ENCODE results near the gene TSPAN3. TPM values are rescaled to one million over a fixed set of nuclear protein-coding genes. Genes with fewer than 3 reads are reported as not detected.
A peak's percentile ranks its signal among the peaks of the same experiment; 100 is the strongest.

TSPAN3 gene
- total and polyA plus RNA-seq, 7 donors, result 146 to 330 (median 210) TPM

DNA sequence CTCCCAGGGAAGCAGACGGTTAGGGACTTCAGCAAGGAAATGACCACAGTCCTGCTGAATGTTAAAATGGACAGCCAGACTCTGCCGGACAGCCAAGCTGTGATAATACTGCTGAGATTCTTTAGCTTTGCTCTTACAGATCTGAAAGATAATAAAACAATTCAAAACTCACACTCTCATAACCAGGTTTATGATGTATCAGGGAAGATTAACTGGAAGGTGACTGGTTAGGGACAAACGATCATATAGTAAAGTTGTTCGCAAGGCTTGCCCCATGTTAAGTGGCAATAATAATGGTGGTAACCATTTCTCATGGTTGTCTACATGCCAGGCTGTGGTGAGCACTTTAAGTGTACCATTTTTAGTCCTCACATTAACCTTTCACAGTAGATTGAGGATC lies 44.3 kb upstream of the TSPAN3 start:
- H3K9me3 ChIP-seq, result no peaks in the 10 kb centered on the region
- no peak overlapping the region for H3K4me3 ChIP-seq
- H3K36me3 ChIP-seq (ENCODE audit: insufficient read depth in 1 of 2, low read depth in 1 of 2), result peaks cover 4 to 15% of the 10 kb centered on the region in 2 donors
- TF ChIP-seq, protein P1, sequence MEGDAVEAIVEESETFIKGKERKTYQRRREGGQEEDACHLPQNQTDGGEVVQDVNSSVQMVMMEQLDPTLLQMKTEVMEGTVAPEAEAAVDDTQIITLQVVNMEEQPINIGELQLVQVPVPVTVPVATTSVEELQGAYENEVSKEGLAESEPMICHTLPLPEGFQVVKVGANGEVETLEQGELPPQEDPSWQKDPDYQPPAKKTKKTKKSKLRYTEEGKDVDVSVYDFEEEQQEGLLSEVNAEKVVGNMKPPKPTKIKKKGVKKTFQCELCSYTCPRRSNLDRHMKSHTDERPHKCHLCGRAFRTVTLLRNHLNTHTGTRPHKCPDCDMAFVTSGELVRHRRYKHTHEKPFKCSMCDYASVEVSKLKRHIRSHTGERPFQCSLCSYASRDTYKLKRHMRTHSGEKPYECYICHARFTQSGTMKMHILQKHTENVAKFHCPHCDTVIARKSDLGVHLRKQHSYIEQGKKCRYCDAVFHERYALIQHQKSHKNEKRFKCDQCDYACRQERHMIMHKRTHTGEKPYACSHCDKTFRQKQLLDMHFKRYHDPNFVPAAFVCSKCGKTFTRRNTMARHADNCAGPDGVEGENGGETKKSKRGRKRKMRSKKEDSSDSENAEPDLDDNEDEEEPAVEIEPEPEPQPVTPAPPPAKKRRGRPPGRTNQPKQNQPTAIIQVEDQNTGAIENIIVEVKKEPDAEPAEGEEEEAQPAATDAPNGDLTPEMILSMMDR (IDR thresholded peaks at IDR 0.05), result no peak
- intact Hi-C loops (cut with DNase I), result no loop called here
- DNase-seq (no peak), ATAC-seq (no peak)
- 91 to 96% (median 92%) methylated on average over 4 of the region's 4 CpGs for WGBS, 3 donors
- peaks cover 5% of the 10 kb centered on the region for H3K4me1 ChIP-seq
- H3K27me3 ChIP-seq (ENCODE audit: insufficient read depth in 3 of 3, low read length in 2 of 3), result no peaks in the 10 kb centered on the region
- no peak overlapping the region for H3K27ac ChIP-seq

DNA sequence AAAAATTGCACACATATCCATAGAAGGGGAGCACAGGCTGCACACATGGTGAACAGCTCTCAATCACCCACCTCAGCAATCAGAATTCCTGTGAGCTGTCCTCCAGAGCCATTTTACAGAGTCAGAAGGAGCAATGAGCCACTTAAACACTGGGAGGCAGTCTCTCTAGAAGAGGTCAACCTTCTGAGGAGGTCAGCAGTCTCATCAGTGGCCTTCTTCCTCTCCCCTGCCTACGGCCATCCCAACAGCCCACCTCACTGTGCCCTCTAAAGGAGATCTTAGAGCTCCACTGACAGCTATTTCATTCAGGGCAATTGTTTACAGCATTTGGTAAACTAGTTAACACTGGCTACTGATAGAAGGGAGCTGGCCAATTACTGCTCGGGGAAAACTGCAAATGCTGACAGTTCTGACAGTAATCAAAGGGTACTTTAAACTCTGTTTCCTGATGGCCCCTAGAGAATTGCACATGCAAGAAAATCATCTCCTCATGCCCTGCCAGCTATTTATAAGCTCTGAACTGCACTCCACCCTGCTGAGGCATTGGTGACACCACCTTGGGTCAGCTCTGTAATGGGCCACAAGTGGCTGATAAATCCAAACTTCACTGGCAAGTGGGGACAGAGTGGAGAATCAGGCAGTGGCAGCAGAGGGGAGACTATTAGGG lies 42.1 kb upstream of the TSPAN3 start:
- intact Hi-C loops (cut with DNase I), result no loop called here
- no peak overlapping the region for H3K4me3 ChIP-seq
- H3K36me3 ChIP-seq (ENCODE audit: insufficient read depth in 1 of 2, low read depth in 1 of 2), result peaks cover 4 to 15% of the 10 kb centered on the region in 2 donors
- DNase-seq (no peak), ATAC-seq (no peak)
- H3K27me3 ChIP-seq (ENCODE audit: insufficient read depth in 3 of 3, low read length in 2 of 3), result no peaks in the 10 kb centered on the region
- no peak overlapping the region for H3K27ac ChIP-seq
- WGBS, 3 donors, result 73 to 80% (median 77%) methylated on average over 2 of the region's 2 CpGs
- TF ChIP-seq, protein P1 (IDR thresholded peaks at IDR 0.05), result no peak
- no peaks in the 10 kb centered on the region for H3K9me3 ChIP-seq
- peaks cover 10% of the 10 kb centered on the region for H3K4me1 ChIP-seq

DNA sequence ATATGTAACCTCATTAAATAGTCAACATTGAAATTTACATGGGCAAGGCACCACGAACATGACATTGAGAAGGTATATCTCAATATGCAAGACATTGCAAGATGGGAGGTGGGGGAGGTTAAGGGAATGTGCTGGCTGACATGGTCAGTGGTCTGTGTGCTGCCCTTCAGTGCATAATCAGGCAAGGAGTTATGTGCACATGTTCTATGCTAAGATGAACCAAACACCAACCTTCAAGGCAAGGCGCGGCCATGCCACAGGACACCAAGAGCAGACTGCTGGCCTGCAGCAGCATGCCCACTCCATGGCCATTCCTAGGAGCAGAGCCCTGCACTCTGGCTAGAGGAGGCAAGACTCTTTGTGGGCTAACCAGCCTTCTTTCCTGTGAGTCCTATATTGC lies 40.9 kb upstream of the TSPAN3 start:
- no peaks in the 10 kb centered on the region for H3K9me3 ChIP-seq
- H3K27ac ChIP-seq, result no peak overlapping the region
- no peaks in the 10 kb centered on the region for H3K27me3 ChIP-seq (ENCODE audit: insufficient read depth in 3 of 3, low read length in 2 of 3)
- peaks cover 22% of the 10 kb centered on the region for H3K4me1 ChIP-seq
- H3K4me3 ChIP-seq, result no peak overlapping the region
- TF ChIP-seq, protein P1 (IDR thresholded peaks at IDR 0.05), result no peak
- no peak for DNase-seq
- intact Hi-C loops (cut with DNase I), result loop anchor here in 1 of 2 donors (2.0 kb wide), 1 partner anchor 431 kb away; no protein-coding TSS in a partner anchor
- peaks cover 4 to 15% of the 10 kb centered on the region in 2 donors for H3K36me3 ChIP-seq (ENCODE audit: insufficient read depth in 1 of 2, low read depth in 1 of 2)
- ATAC-seq, result no peak
- WGBS, 3 donors, result 94 to 100% (median 97%) methylated on average over 3 of the region's 3 CpGs

DNA sequence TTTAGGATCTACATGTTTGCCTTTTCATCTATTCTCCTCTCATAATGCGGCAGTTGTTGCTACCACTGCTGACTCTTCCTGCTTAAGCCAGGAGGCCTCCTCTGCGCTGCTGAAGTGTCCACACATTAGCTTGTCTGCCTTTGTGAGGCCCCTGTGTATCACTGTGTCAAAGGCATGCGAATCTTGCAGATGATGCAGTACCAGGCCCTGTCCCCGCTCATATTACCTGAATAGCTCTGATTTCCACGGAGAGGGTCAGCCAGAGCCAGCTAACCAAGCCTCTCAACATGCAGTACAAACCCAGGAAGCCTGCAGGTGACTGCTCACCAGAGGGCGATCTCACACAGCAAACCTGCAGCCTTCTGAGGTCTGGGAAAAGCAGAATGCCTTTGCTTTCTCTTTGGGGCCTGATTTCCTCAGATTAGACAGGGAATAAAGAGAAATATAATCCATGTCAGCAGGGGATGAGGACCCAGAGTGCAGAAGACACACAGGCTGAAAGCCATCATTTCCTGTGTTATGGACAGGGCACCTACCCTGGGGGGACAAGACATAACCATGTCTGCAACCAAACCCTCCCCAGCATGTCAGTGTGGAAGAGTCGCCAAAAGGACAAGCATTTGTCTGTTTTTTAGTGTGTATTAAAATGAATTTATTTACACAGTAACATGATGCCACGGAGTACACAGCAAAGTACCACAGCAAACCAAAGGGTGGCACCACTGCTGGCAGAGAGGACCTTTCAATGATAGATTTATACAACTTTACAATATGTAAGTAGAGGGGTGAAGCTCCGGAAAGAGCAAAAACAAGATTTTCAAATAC lies 36.8 kb upstream of the TSPAN3 start:
- no peaks in the 10 kb centered on the region for H3K36me3 ChIP-seq (ENCODE audit: insufficient read depth in 1 of 2, low read depth in 1 of 2)
- H3K9me3 ChIP-seq, result no peaks in the 10 kb centered on the region
- TF ChIP-seq, protein P1 (IDR thresholded peaks at IDR 0.05), result peak; percentile 73
- H3K27me3 ChIP-seq (ENCODE audit: insufficient read depth in 3 of 3, low read length in 2 of 3), result no peaks in the 10 kb centered on the region
- ATAC-seq (peak; percentile 85 to 94 (median 92)), DNase-seq (peak; percentile 47 to 73)
- H3K27ac ChIP-seq, result peak overlapping the region; percentile 56
- WGBS, 3 donors, result 26 to 46% (median 30%) methylated on average over 9 of the region's 9 CpGs
- H3K4me3 ChIP-seq, result no peak overlapping the region
- peaks cover 22% of the 10 kb centered on the region for H3K4me1 ChIP-seq
- intact Hi-C loops (cut with DNase I), result loop anchor here (5.0 to 10.0 kb wide), 4 partner anchors 85 to 527 kb away; partner anchors contain the start of gene LINGO1 (in 1 of the 2)

Data from psoas muscle (tissue), 8 donors.